ENCODE results near the gene MPO.

MPO gene

DNA sequence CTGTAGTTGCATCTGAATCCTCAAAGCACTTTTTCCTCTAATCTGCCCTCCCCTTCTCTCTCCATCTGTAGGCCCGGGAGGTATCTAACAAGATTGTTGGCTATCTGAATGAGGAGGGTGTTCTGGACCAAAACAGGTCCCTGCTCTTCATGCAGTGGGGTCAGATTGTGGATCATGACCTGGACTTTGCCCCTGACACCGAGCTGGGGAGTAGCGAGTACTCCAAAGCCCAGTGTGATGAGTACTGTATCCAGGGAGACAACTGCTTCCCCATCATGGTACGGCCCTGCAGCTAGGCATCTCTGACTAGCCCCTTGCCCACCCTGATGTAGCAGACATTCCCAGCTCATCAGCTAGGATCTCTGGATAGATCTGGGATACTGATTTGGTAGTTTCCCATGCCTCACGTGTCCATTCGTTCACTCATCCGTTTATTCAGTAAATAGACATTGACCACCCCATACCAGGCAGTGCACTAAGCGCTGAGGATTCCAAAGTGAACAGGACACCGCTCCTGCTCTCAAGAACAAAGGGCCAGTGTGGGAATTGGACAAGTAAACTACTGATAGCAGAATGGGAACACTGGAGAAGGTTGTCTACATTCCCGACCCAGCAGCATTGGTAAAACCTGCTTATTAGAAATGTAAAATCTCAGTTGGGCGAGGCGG lies 30.3 kb downstream of the MPO start:
- in situ Hi-C loops (cut with HindIII; ENCODE audit: low sequenced_read_pairs) = no loop called here
- no peak overlapping the region for H3K4me3 ChIP-seq (ENCODE audit: low read depth, low read length)
- DNase-seq (ENCODE audit: low read depth, low spot score) = no peak
- TF ChIP-seq, protein P1, sequence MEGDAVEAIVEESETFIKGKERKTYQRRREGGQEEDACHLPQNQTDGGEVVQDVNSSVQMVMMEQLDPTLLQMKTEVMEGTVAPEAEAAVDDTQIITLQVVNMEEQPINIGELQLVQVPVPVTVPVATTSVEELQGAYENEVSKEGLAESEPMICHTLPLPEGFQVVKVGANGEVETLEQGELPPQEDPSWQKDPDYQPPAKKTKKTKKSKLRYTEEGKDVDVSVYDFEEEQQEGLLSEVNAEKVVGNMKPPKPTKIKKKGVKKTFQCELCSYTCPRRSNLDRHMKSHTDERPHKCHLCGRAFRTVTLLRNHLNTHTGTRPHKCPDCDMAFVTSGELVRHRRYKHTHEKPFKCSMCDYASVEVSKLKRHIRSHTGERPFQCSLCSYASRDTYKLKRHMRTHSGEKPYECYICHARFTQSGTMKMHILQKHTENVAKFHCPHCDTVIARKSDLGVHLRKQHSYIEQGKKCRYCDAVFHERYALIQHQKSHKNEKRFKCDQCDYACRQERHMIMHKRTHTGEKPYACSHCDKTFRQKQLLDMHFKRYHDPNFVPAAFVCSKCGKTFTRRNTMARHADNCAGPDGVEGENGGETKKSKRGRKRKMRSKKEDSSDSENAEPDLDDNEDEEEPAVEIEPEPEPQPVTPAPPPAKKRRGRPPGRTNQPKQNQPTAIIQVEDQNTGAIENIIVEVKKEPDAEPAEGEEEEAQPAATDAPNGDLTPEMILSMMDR (IDR thresholded peaks at IDR 0.05; ENCODE audit: low read depth, low read length) = no peak

DNA sequence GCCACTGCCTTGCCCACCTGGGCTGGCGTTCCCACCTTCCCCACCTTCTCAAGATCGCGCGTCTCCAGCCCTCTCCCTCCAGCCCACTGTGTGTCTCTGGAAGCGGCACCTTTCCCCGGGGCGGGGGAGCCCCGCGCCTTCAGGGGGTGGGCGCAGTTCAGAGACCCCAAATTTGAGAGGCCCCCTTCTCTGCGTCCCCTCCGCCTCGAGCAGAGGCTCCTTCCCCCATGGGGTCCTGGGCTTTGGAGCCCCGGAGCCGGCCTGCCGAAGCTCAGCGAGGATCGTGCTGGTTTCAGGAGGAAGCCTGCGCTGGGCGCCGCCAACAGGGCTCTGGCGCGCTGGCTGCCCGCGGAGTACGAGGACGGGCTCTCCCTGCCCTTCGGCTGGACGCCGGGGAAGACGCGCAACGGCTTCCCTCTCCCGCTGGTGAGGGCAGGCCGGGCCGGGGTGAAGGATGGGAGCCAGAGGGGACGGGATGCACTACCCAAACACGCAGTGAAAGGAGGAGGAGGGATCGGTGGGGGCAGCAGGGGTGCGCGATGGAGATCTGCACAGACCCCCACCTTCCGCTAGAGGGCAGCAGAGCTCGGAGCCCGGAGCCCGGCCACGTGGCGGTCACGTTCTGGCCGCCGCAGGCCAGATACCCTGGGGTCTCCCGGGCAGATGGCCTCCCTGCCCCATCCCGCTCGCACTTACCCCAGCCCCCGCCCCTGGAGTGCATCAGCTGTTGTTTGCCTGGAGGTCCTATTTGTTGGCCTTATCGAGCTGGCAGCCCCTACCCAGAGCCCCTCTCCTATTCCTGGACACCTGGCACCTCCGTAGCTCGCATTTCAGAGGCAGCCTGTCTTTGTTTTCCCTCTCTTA lies 31.2 kb downstream of the MPO start:
- in situ Hi-C loops (cut with HindIII; ENCODE audit: low sequenced_read_pairs) = no loop called here
- peak; percentile 41 for DNase-seq (ENCODE audit: low read depth, low spot score)
- TF ChIP-seq, protein P1 (IDR thresholded peaks at IDR 0.05; ENCODE audit: low read depth, low read length) = peak; percentile 93
- peak overlapping the region; percentile 34 for H3K4me3 ChIP-seq (ENCODE audit: low read depth, low read length)

DNA sequence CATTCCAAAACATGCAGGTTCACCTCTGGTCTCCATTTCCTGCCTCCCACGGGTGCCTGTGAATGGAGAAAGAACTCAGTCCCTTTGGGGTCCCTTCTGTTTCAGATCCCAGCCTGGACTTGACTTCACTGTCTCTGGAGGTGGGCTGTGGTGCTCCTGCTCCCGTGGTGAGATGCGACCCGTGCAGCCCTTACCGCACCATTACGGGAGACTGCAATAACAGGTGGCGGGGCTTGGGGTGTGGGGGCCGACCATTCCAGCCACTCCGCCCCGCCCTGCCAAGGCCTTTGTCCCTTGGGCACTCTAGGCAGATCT lies 31.8 kb downstream of the MPO start:
- in situ Hi-C loops (cut with HindIII; ENCODE audit: low sequenced_read_pairs) = no loop called here
- no peak overlapping the region for H3K4me3 ChIP-seq (ENCODE audit: low read depth, low read length)
- DNase-seq (ENCODE audit: low read depth, low spot score) = no peak
- TF ChIP-seq, protein P1 (IDR thresholded peaks at IDR 0.05; ENCODE audit: low read depth, low read length) = no peak

DNA sequence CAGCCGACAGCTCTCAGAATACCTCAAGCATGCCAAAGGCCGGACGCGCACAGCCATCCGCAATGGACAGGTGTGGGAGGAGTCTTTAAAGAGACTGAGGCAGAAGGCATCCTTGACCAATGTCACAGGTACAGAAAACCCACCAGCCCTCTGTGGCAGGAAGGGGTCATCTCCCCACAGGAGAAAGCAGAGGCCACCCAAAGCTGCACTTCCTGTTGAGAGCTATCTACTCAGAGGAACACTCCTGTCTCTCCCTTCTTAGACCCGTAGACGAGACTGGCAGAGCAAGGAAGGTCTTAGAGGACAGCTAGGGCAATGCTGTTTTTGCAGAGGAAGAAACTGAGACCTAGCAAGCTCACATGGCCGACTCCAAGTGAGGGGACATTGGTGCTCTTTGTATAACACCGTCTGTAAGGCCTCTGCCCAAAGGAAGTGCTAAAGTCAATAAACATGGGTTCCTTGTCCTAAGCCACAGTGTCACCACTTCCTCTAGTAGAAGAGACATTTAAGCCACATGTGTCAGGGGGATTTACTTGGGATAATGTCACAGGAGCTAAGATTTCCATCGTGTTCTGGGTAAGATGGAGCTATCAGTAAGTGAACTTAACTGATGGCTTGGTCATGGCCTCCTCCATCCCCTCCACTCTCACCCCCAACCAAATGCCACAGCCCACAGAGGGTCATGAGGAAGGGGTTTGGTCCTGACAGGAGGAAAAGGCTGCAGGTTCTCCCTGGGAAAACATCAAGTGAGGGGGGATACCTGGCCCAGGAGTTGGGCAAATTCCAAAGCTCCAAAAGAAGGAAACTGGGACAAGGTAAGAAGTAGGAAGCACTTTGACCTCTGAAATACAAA lies 33.0 kb downstream of the MPO start:
- TF ChIP-seq, protein P1 (IDR thresholded peaks at IDR 0.05; ENCODE audit: low read depth, low read length) = no peak
- H3K4me3 ChIP-seq (ENCODE audit: low read depth, low read length) = no peak overlapping the region
- in situ Hi-C loops (cut with HindIII; ENCODE audit: low sequenced_read_pairs) = no loop called here
- no peak for DNase-seq (ENCODE audit: low read depth, low spot score)

DNA sequence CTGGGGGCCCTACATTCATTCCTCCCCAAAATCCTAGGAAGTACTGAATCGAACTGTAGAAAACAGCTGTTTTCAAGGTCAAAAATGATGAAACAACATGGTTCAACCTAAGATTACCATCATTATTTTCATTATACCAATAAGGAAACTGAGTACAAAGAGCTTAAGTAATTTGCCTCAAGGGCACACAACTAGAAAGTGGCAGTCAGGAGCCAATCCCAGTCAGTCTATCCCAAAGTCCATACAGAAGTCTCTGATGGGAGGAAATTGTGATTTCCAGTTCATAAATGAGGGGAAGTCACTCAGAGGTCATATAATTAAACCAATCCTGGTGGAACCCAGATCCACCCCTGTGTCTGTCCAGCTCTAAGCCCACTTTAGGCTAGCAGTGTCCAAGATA lies 34.0 kb downstream of the MPO start:
- TF ChIP-seq, protein P1 (IDR thresholded peaks at IDR 0.05; ENCODE audit: low read depth, low read length) = no peak
- in situ Hi-C loops (cut with HindIII; ENCODE audit: low sequenced_read_pairs) = no loop called here
- no peak overlapping the region for H3K4me3 ChIP-seq (ENCODE audit: low read depth, low read length)
- DNase-seq (ENCODE audit: low read depth, low spot score) = no peak

DNA sequence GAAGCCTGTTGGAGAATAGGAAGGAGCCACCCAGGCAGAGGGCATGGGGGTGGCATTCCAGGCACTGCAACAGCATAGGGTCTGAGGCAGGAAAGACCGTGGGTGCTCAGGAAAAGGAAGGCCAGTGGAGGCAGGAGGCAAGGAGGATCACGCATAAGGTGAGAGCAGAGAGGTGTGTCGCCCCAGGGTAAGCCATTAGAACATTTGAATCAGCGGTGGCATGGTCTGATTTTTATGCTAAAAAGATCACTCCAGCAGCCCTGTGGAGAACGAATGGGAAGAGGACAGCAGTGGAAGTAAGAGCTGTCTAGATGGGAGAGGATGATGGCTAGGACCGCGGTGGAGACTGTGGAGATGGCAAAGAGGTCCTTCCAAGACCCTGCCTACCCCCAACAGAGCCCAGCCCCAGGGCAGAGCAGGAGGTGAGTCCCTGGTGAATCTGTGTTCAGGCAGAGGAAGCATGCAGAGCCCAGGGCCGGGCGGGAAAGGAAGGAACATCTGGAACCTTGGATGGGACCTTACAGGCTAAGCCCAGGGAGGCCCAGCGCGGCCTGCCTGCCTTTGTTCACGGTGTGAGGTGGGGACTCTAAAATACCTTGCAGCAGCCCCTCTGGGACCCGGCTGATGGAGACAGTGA lies 34.5 kb downstream of the MPO start:
- in situ Hi-C loops (cut with HindIII; ENCODE audit: low sequenced_read_pairs) = no loop called here
- TF ChIP-seq, protein P1 (IDR thresholded peaks at IDR 0.05; ENCODE audit: low read depth, low read length) = no peak
- no peak overlapping the region for H3K4me3 ChIP-seq (ENCODE audit: low read depth, low read length)
- DNase-seq (ENCODE audit: low read depth, low spot score) = no peak

Data from astrocyte of the spinal cord (primary cell).